Tibial nerve (tissue), 4 donors: Measurements from ENCODE around the gene GAST. TPM values are rescaled to one million over a fixed set of nuclear protein-coding genes. Genes with fewer than 3 reads are reported as not detected.
A peak's percentile ranks its signal among the peaks of the same experiment; 100 is the strongest.

Source experiments
- DNase-seq, 2 donors: peaks; one replicate each; pipeline ENCODE4 v3.0.0-alpha.2; 2019; ENCODE audit warnings: low spot score in 2 of 2
- H3K27ac ChIP-seq, 4 donors: fragments of 200-600 bp; sonication (generic) in 3 of 4; one replicate each; pipeline ENCODE4 v1.5.1; 2017 to 2019; ENCODE audit warnings: mild to moderate bottlenecking in 1 of 4
- H3K27me3 ChIP-seq, 2 donors: fragments of 200-600 bp; sonication (generic) in 1 of 2; one replicate each; pipeline versions ENCODE4 v1.5.1 to v1.6.0; 2017 to 2019
- H3K36me3 ChIP-seq, 3 donors: fragments of 200-600 bp; sonication (generic); one replicate each; pipeline ENCODE4 v1.5.1; 2018 to 2019
- H3K4me1 ChIP-seq, 4 donors: fragments of 200-600 bp; sonication (generic) in 3 of 4; one replicate each; pipeline ENCODE4 v1.5.1; 2017 to 2019
- H3K4me3 ChIP-seq, 4 donors: fragments of 200-600 bp; sonication (generic) in 3 of 4; one replicate each; pipeline ENCODE4 v1.5.1; 2017 to 2019; ENCODE audit warnings: mild to moderate bottlenecking in 1 of 4, moderate library complexity in 1 of 4
- H3K9me3 ChIP-seq, 4 donors: fragments of 200-600 bp; sonication (generic) in 3 of 4; one replicate each; pipeline ENCODE4 v1.5.1; 2017 to 2019
- CTCF ChIP-seq, 5 experiments: fragments of 200-600 bp in 3 of 5; fragments of 450-650 bp in 2 of 5; sonication (generic) in 3 of 5; IDR thresholded peaks; one replicate each; pipeline ENCODE4 v1.5.1; 2016 to 2019; ENCODE audit warnings: antibody characterized with exemption in 5 of 5, mild to moderate bottlenecking in 3 of 5, moderate library complexity in 2 of 5
- EP300 ChIP-seq, 2 donors: sonication (generic); formaldehyde crosslinking; IDR thresholded peaks; one replicate each; pipeline ENCODE4 v1.6.1; 2017; ENCODE audit warnings: antibody characterized with exemption in 2 of 2, mild to moderate bottlenecking in 1 of 2
- POLR2A ChIP-seq, 2 donors: fragments of 450-650 bp; IDR thresholded peaks; one replicate each; pipeline ENCODE4 v1.6.1; 2017; ENCODE audit warnings: antibody characterized with exemption in 2 of 2, mild to moderate bottlenecking in 2 of 2, moderate library complexity in 2 of 2
- WGBS, 2 donors: methylation state at CpG; one replicate each; pipeline ENCODE4 v1.1.5; 2018; 5-methylcytosine and 5-hydroxymethylcytosine counted together
- total RNA-seq, 4 donors: library from RNA; depleted of rRNA; stranded (reverse); fragments of >200 nt; gene quantifications; one replicate each; pipeline ENCODE4 v1.1.0, GENCODE V29; 2016

GAST gene
- total RNA-seq, 4 donors from 2014 or later = not detected

- TF ChIP-seq EP300 (IDR thresholded peaks at IDR 0.05) (no peak), CTCF (IDR thresholded peaks at IDR 0.05) (no peak), POLR2A (IDR thresholded peaks at IDR 0.05) (no peak)
- H3K9me3 ChIP-seq = no peaks in the 10 kb centered on the region
- peak overlapping the region in 3 of 4 donors; percentile 67 to 79 (median 67) for H3K27ac ChIP-seq
- WGBS, 2 donors = 63 to 68% methylated on average over 5 of the region's 5 CpGs
- H3K36me3 ChIP-seq = no peaks in the 10 kb centered on the region
- H3K27me3 ChIP-seq = no peaks in the 10 kb centered on the region
- peaks cover 0 to 11% (median 3%) of the 10 kb centered on the region in 4 donors for H3K4me1 ChIP-seq
- no peak for DNase-seq
- no peak overlapping the region for H3K4me3 ChIP-seq
Observed at GRCh38 chr17:41679740-41680425, 32.2 kb upstream of the GAST start.

GRCh38 chr17:41680426-41681040 is 31.6 kb upstream of the GAST start:
- H3K9me3 ChIP-seq = no peaks in the 10 kb centered on the region
- TF ChIP-seq CTCF (IDR thresholded peaks at IDR 0.05) (no peak), EP300 (IDR thresholded peaks at IDR 0.05) (no peak), POLR2A (IDR thresholded peaks at IDR 0.05) (no peak)
- DNase-seq = no peak
- peaks cover 0 to 11% (median 3%) of the 10 kb centered on the region in 4 donors for H3K4me1 ChIP-seq
- H3K27me3 ChIP-seq = no peaks in the 10 kb centered on the region
- 76 to 79% methylated on average over 10 of the region's 10 CpGs for WGBS, 2 donors
- peak overlapping the region in 2 of 4 donors; percentile 8 to 79 for H3K27ac ChIP-seq
- no peak overlapping the region for H3K4me3 ChIP-seq
- H3K36me3 ChIP-seq = no peaks in the 10 kb centered on the region

- no peak for TF ChIP-seq EP300 (IDR thresholded peaks at IDR 0.05)
- no peak for TF ChIP-seq CTCF (IDR thresholded peaks at IDR 0.05)
- no peak for TF ChIP-seq POLR2A (IDR thresholded peaks at IDR 0.05)
- 88 to 90% methylated on average over 3 of the region's 3 CpGs for WGBS, 2 donors
- no peak overlapping the region for H3K4me3 ChIP-seq
- H3K27me3 ChIP-seq = no peaks in the 10 kb centered on the region
- no peak for DNase-seq
- H3K36me3 ChIP-seq = no peaks in the 10 kb centered on the region
- H3K4me1 ChIP-seq = peaks cover 0 to 11% (median 3%) of the 10 kb centered on the region in 4 donors
- H3K9me3 ChIP-seq = no peaks in the 10 kb centered on the region
- H3K27ac ChIP-seq = peak overlapping the region in 1 of 4 donors; percentile 73
Observed at GRCh38 chr17:41681776-41682175, 30.4 kb upstream of the GAST start.

- 52 to 74% methylated on average over 5 of the region's 5 CpGs for WGBS, 2 donors
Observed at GRCh38 chr17:41682631-41683030, 29.5 kb upstream of the GAST start.

More at GRCh38 chr17:41682631-41683030, 29.5 kb upstream of the GAST start:
- Histone ChIP-seq H3K36me3 (no peaks in the 10 kb centered on the region), H3K9me3 (no peaks in the 10 kb centered on the region), H3K27me3 (no peaks in the 10 kb centered on the region), H3K4me1 (peaks cover 0 to 12% (median 4%) of the 10 kb centered on the region in 4 donors), H3K27ac (peak overlapping the region in 2 of 4 donors; percentile 69 to 73), H3K4me3 (no peak overlapping the region)
- no peak for DNase-seq
- no peak for TF ChIP-seq EP300 (IDR thresholded peaks at IDR 0.05)
- no peak for TF ChIP-seq POLR2A (IDR thresholded peaks at IDR 0.05)
- TF ChIP-seq CTCF (IDR thresholded peaks at IDR 0.05) = no peak
